Activated CD8-positive, alpha-beta memory T cell treated with anti-CD3 and anti-CD28 coated beads, Interleukin-2, amount 10 ng/mL, durations not matched to agents 7 days and 5 days (primary cell): ENCODE results near the gene NFE2L3. TPM values are rescaled to one million over a fixed set of nuclear protein-coding genes. Genes with fewer than 3 reads are reported as not detected.
A peak's percentile ranks its signal among the peaks of the same experiment; 100 is the strongest.
"Not testable (repeated sequence)": the region's sequence is repeated elsewhere in the genome, so short reads cannot be mapped to it uniquely, and the experiment has no call there.

Experiments
- ATAC-seq: fragments of 150-1000 bp; cut with Tn5 transposase; one replicate; pipeline ENCODE4 v1.10.0; 2021; ENCODE audit warnings: moderate library complexity
- CTCF ChIA-PET: fragments of 350-600 bp; sonication (Branson Sonifier 250); formaldehyde crosslinking; loops from one replicate; lab custom pipeline; 2021; ENCODE audit warnings: antibody characterized with exemption; lab: Charles Lee
- DNase-seq: peaks from one replicate; pipeline ENCODE4 v3.0.0-alpha.2; 2020
- H3K27ac Mint-ChIP-seq: one replicate; pipeline ENCODE4 v1.8.0; 2021; ENCODE audit warnings: mild to moderate bottlenecking, mixed read lengths
- H3K27me3 Mint-ChIP-seq: one replicate; pipeline ENCODE4 v1.8.0; 2021; ENCODE audit warnings: mixed read lengths
- H3K36me3 Mint-ChIP-seq: one replicate; pipeline ENCODE4 v1.8.0; 2021; ENCODE audit warnings: mild to moderate bottlenecking, mixed read lengths
- H3K4me1 Mint-ChIP-seq: one replicate; pipeline ENCODE4 v1.8.0; 2021; ENCODE audit warnings: mixed read lengths
- H3K4me3 Mint-ChIP-seq: one replicate; pipeline ENCODE4 v1.8.0; 2021; ENCODE audit warnings: mild to moderate bottlenecking, moderate library complexity, mixed read lengths
- H3K9me3 Mint-ChIP-seq: one replicate; pipeline ENCODE4 v1.8.0; 2022; ENCODE audit warnings: low read depth, mixed read lengths
- total RNA-seq, 2 experiments: library from RNA; stranded (reverse); gene quantifications; one replicate each; pipeline ENCODE4 v1.2.3, GENCODE V29; 2021

Gene NFE2L3
- total RNA-seq, 2 experiments from 2014 or later, result 20.1 to 44.4 TPM

- peaks cover 23% of the 10 kb centered on the region for H3K36me3 Mint-ChIP-seq
- no peak for ATAC-seq
Measured at GRCh38 chr7:26179826-26180497, 28.0 kb downstream of the NFE2L3 start.

GRCh38 chr7:26180792-26181198 lies 28.8 kb downstream of the NFE2L3 start:
- DNase-seq (no peak), ATAC-seq (no peak)
- Mint-ChIP-seq H3K4me3 (no peak overlapping the region), H3K27me3 (no peaks in the 10 kb centered on the region), H3K36me3 (peaks cover 31% of the 10 kb centered on the region), H3K27ac (peak overlapping the region; percentile 29), H3K9me3 (no peaks in the 10 kb centered on the region), H3K4me1 (peaks cover 39% of the 10 kb centered on the region)
- CTCF ChIA-PET, result interaction anchor here (0.6 to 4.1 kb wide), 7 partner anchors 9 to 104 kb away, joined by 3 to 17 read pairs (median 3); no protein-coding TSS in a partner anchor

More at GRCh38 chr7:26179826-26180497, 28.0 kb downstream of the NFE2L3 start:
- peaks cover 30% of the 10 kb centered on the region for H3K4me1 Mint-ChIP-seq
- CTCF ChIA-PET, result interaction anchor here (0.6 to 4.1 kb wide), 10 partner anchors 10 to 105 kb away, joined by 3 to 17 read pairs (median 4); partner anchors contain the start of gene NFE2L3
- H3K27ac Mint-ChIP-seq, result peak overlapping the region; percentile 25
- no peak overlapping the region for H3K4me3 Mint-ChIP-seq
- no peak for DNase-seq
- no peaks in the 10 kb centered on the region for H3K9me3 Mint-ChIP-seq
- H3K27me3 Mint-ChIP-seq, result no peaks in the 10 kb centered on the region

GRCh38 chr7:26181474-26182227 lies 29.7 kb downstream of the NFE2L3 start:
- Mint-ChIP-seq H3K27me3 (no peaks in the 10 kb centered on the region), H3K4me1 (peaks cover 43% of the 10 kb centered on the region), H3K9me3 (no peaks in the 10 kb centered on the region), H3K27ac (peak overlapping the region; percentile 64), H3K36me3 (peaks cover 35% of the 10 kb centered on the region), H3K4me3 (no peak overlapping the region)
- DNase-seq (no peak), ATAC-seq (no peak)
- CTCF ChIA-PET, result interaction anchor here (1.3 to 1.6 kb wide), 2 partner anchors 11 to 26 kb away, joined by 4 read pairs; no protein-coding TSS in a partner anchor

GRCh38 chr7:26182283-26182682 lies 30.3 kb downstream of the NFE2L3 start:
- DNase-seq, result no peak
- Mint-ChIP-seq H3K27me3 (no peaks in the 10 kb centered on the region), H3K4me1 (peaks cover 46% of the 10 kb centered on the region), H3K9me3 (no peaks in the 10 kb centered on the region), H3K4me3 (no peak overlapping the region), H3K36me3 (peaks cover 38% of the 10 kb centered on the region), H3K27ac (peak overlapping the region; percentile 32)
- no peak for ATAC-seq
- CTCF ChIA-PET, result interaction anchor here (1.3 kb wide), 1 partner anchor 26 kb away, joined by 4 read pairs; no protein-coding TSS in a partner anchor

GRCh38 chr7:26182706-26183105 lies 30.7 kb downstream of the NFE2L3 start:
- Mint-ChIP-seq H3K4me3 (no peak overlapping the region), H3K27me3 (no peaks in the 10 kb centered on the region), H3K36me3 (peaks cover 41% of the 10 kb centered on the region), H3K4me1 (peaks cover 46% of the 10 kb centered on the region), H3K27ac (peak overlapping the region; percentile 32), H3K9me3 (no peaks in the 10 kb centered on the region)
- DNase-seq, result no peak
- ATAC-seq, result no peak
- CTCF ChIA-PET, result interaction anchor here (1.1 to 1.5 kb wide), 4 partner anchors 10 to 100 kb away, joined by 3 to 4 read pairs (median 3); no protein-coding TSS in a partner anchor

GRCh38 chr7:26183545-26184280 lies 31.7 kb downstream of the NFE2L3 start:
- Mint-ChIP-seq H3K4me3 (no peak overlapping the region), H3K4me1 (peaks cover 46% of the 10 kb centered on the region), H3K9me3 (no peaks in the 10 kb centered on the region), H3K27me3 (no peaks in the 10 kb centered on the region), H3K36me3 (peaks cover 47% of the 10 kb centered on the region), H3K27ac (peak overlapping the region; percentile 82)
- DNase-seq (no peak), ATAC-seq (no peak)
- CTCF ChIA-PET, result interaction anchor here (1.1 to 1.5 kb wide), 3 partner anchors 9 to 101 kb away, joined by 3 read pairs; no protein-coding TSS in a partner anchor

GRCh38 chr7:26184281-26185101 lies 32.5 kb downstream of the NFE2L3 start:
- H3K4me1 Mint-ChIP-seq, result peaks cover 52% of the 10 kb centered on the region
- not testable (repeated sequence) for DNase-seq, H3K27me3 Mint-ChIP-seq, H3K9me3 Mint-ChIP-seq, ATAC-seq, H3K4me3 Mint-ChIP-seq
- peaks cover 53% of the 10 kb centered on the region for H3K36me3 Mint-ChIP-seq
- CTCF ChIA-PET, result interaction anchor here (0.7 to 1.5 kb wide), 5 partner anchors 8 to 106 kb away, joined by 3 to 4 read pairs (median 3); no protein-coding TSS in a partner anchor
- peak overlapping the region; percentile 82 for H3K27ac Mint-ChIP-seq

- CTCF ChIA-PET, result interaction anchor here (0.7 to 1.3 kb wide), 3 partner anchors 9 to 107 kb away, joined by 3 to 4 read pairs (median 3); no protein-coding TSS in a partner anchor
Measured at GRCh38 chr7:26185131-26185843, 33.3 kb downstream of the NFE2L3 start.

GRCh38 chr7:26185844-26186180 lies 33.8 kb downstream of the NFE2L3 start:
- CTCF ChIA-PET, result interaction anchor here (1.0 to 1.3 kb wide), 2 partner anchors 9 to 28 kb away, joined by 3 to 4 read pairs; no protein-coding TSS in a partner anchor
- ATAC-seq (peak; percentile 4), DNase-seq (no peak)
- Mint-ChIP-seq H3K9me3 (no peaks in the 10 kb centered on the region), H3K27ac (peak overlapping the region; percentile 82), H3K4me3 (no peak overlapping the region), H3K36me3 (peaks cover 63% of the 10 kb centered on the region), H3K4me1 (peaks cover 61% of the 10 kb centered on the region), H3K27me3 (no peaks in the 10 kb centered on the region)

More at GRCh38 chr7:26185131-26185843, 33.3 kb downstream of the NFE2L3 start:
- H3K27me3 Mint-ChIP-seq, result no peaks in the 10 kb centered on the region
- ATAC-seq, result peak; percentile 40
- H3K9me3 Mint-ChIP-seq, result no peaks in the 10 kb centered on the region
- no peak overlapping the region for H3K4me3 Mint-ChIP-seq
- peaks cover 58% of the 10 kb centered on the region for H3K36me3 Mint-ChIP-seq
- peak overlapping the region; percentile 82 for H3K27ac Mint-ChIP-seq
- DNase-seq, result no peak
- H3K4me1 Mint-ChIP-seq, result peaks cover 55% of the 10 kb centered on the region

- Mint-ChIP-seq H3K9me3 (no peaks in the 10 kb centered on the region), H3K27me3 (no peaks in the 10 kb centered on the region), H3K27ac (peak overlapping the region; percentile 81), H3K4me3 (no peak overlapping the region), H3K36me3 (peaks cover 70% of the 10 kb centered on the region), H3K4me1 (peaks cover 66% of the 10 kb centered on the region)
- CTCF ChIA-PET, result interaction anchor here (0.8 to 3.0 kb wide), 8 partner anchors 9 to 183 kb away, joined by 3 to 22 read pairs (median 5); no protein-coding TSS in a partner anchor
- ATAC-seq (no peak), DNase-seq (no peak)
Measured at GRCh38 chr7:26186364-26187311, 34.6 kb downstream of the NFE2L3 start.
